ENCODE data around the gene CAMTA1.

DNA sequence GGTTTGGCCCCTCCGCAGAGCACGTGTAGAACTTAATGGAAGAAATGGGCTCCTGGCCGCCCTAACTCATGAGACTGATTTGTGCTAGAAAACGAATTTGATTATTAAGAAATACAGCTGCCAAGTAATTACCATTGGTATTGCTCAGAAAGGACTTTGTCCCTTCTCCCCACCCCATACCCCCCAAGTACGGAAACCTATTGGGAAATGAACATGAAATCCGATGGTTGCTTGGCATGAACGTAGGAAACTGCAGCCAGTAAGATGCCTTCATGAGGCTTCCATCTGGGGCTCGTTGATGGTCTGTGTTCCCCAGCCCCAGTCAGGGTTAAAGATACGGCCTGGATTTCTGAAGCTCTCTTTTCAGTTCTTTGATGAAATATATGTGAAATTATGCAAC, 1020.2 kb downstream of the CAMTA1 start:
- TF ChIP-seq POLR2AphosphoS5 (IDR thresholded peaks at IDR 0.05) = no peak
- TF ChIP-seq, protein P1, sequence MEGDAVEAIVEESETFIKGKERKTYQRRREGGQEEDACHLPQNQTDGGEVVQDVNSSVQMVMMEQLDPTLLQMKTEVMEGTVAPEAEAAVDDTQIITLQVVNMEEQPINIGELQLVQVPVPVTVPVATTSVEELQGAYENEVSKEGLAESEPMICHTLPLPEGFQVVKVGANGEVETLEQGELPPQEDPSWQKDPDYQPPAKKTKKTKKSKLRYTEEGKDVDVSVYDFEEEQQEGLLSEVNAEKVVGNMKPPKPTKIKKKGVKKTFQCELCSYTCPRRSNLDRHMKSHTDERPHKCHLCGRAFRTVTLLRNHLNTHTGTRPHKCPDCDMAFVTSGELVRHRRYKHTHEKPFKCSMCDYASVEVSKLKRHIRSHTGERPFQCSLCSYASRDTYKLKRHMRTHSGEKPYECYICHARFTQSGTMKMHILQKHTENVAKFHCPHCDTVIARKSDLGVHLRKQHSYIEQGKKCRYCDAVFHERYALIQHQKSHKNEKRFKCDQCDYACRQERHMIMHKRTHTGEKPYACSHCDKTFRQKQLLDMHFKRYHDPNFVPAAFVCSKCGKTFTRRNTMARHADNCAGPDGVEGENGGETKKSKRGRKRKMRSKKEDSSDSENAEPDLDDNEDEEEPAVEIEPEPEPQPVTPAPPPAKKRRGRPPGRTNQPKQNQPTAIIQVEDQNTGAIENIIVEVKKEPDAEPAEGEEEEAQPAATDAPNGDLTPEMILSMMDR (IDR thresholded peaks at IDR 0.05) = no peak
